Nephron (organoid): Measurements from ENCODE around the gene SUCLG1.

Experiments
- H3K27ac Mint-ChIP-seq, 3 experiments: 2 replicates each; pipeline ENCODE4 v1.8.0; 2020; ENCODE audit warnings: mixed read lengths in 3 of 3, mild to moderate bottlenecking in 2 of 3, moderate library complexity in 1 of 3
- H3K27me3 Mint-ChIP-seq: 2 replicates; pipeline ENCODE4 v1.8.0; 2021; ENCODE audit warnings: low read depth, mild to moderate bottlenecking, moderate library complexity, mixed read lengths
- H3K36me3 Mint-ChIP-seq: 2 replicates; pipeline ENCODE4 v1.8.0; 2020; ENCODE audit warnings: low read depth, mixed read lengths
- H3K4me1 Mint-ChIP-seq: 2 replicates; pipeline ENCODE4 v1.8.0; 2020; ENCODE audit warnings: mixed read lengths
- H3K4me3 Mint-ChIP-seq, 3 experiments: 2 replicates each; pipeline ENCODE4 v1.8.0; 2020; ENCODE audit warnings: mild to moderate bottlenecking in 3 of 3, mixed read lengths in 3 of 3, moderate library complexity in 2 of 3
- H3K9me3 Mint-ChIP-seq: 2 replicates; pipeline ENCODE4 v1.8.0; 2020; ENCODE audit warnings: mixed read lengths
- CTCF ChIP-seq, 3 experiments: fragments of 200-600 bp; sonication (generic); IDR thresholded peaks; one replicate each; pipeline ENCODE4 v1.5.0; 2021; ENCODE audit warnings: antibody characterized with exemption in 3 of 3; ENCODE audit not compliant: unreplicated experiment in 3 of 3

Gene SUCLG1

GRCh38 chr2:84451579-84451978, 7.5 kb downstream of the SUCLG1 start:
- Mint-ChIP-seq H3K9me3 (no peaks in the 10 kb centered on the region), H3K27ac (peak overlapping the region in 1 of 3 experiments; percentile 66), H3K4me1 (peaks cover 11% of the 10 kb centered on the region), H3K36me3 (peaks cover 7% of the 10 kb centered on the region), H3K4me3 (no peak overlapping the region), H3K27me3 (no peaks in the 10 kb centered on the region)
- TF ChIP-seq CTCF (IDR thresholded peaks at IDR 0.05; ENCODE audit: unreplicated experiment in 3 of 3), result no peak

- H3K27ac Mint-ChIP-seq, result peak overlapping the region in 1 of 3 experiments; percentile 1
- H3K4me1 Mint-ChIP-seq, result peaks cover 7% of the 10 kb centered on the region
- TF ChIP-seq CTCF (IDR thresholded peaks at IDR 0.05; ENCODE audit: unreplicated experiment in 3 of 3), result no peak
- H3K36me3 Mint-ChIP-seq, result peaks cover 17% of the 10 kb centered on the region
- no peaks in the 10 kb centered on the region for H3K27me3 Mint-ChIP-seq
- no peak overlapping the region for H3K4me3 Mint-ChIP-seq
- H3K9me3 Mint-ChIP-seq, result no peaks in the 10 kb centered on the region
Observed at GRCh38 chr2:84450288-84451227, 8.5 kb downstream of the SUCLG1 start.

GRCh38 chr2:84449711-84450110, 9.4 kb downstream of the SUCLG1 start:
- no peaks in the 10 kb centered on the region for H3K27me3 Mint-ChIP-seq
- no peaks in the 10 kb centered on the region for H3K9me3 Mint-ChIP-seq
- peaks cover 7% of the 10 kb centered on the region for H3K4me1 Mint-ChIP-seq
- H3K4me3 Mint-ChIP-seq, result no peak overlapping the region
- no peak for TF ChIP-seq CTCF (IDR thresholded peaks at IDR 0.05; ENCODE audit: unreplicated experiment in 3 of 3)
- H3K36me3 Mint-ChIP-seq, result peaks cover 25% of the 10 kb centered on the region
- no peak overlapping the region for H3K27ac Mint-ChIP-seq

DNA sequence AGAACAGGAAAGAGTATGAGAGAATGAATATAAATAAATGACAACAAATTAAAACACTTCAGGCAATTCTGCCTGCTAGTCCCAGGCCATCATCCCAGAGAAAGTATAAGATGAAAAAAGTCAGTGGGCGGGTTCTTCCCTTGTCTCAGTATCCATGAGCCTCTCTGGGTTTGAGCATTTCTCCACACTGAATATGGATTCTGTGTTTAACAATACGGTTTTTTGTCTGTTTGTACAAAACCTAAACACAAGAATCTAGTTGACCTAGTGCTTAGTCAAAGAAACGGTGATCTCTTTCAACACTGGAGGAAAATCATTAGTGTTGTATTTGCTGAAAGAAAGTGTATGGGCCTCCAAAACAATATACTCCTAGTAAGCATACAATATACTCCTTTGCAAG, 10.0 kb downstream of the SUCLG1 start:
- Mint-ChIP-seq H3K9me3 (no peaks in the 10 kb centered on the region), H3K36me3 (peaks cover 29% of the 10 kb centered on the region), H3K4me3 (no peak overlapping the region)

DNA sequence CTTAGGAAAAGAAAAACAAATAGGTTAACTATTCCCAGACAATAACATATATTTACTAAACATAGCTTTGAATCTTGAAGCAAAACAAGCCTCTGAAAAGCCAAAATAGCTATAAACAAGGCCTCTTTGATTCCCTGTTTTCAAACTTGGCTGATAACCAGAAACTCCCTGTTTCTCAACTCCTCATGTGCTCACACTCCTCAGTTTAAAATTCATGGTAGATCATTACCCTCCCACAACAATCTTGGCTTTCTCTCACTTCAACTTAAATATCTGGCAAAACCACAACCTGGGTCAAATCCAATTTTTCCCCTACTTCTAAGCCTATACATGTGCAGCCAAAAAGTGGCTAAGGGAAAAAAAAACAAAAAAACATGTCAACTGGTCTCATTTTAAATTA, 15.6 kb downstream of the SUCLG1 start:
- no peak overlapping the region for H3K4me3 Mint-ChIP-seq
- H3K9me3 Mint-ChIP-seq, result no peaks in the 10 kb centered on the region
- H3K27me3 Mint-ChIP-seq, result no peaks in the 10 kb centered on the region
- peaks cover 15% of the 10 kb centered on the region for H3K4me1 Mint-ChIP-seq
- peaks cover 79% of the 10 kb centered on the region for H3K36me3 Mint-ChIP-seq
- TF ChIP-seq CTCF (IDR thresholded peaks at IDR 0.05; ENCODE audit: unreplicated experiment in 3 of 3), result no peak
- peak overlapping the region in 2 of 3 experiments; percentile 63 to 94 for H3K27ac Mint-ChIP-seq

More for the DNA sequence above, 10.0 kb downstream of the SUCLG1 start:
- Mint-ChIP-seq H3K27ac (no peak overlapping the region), H3K27me3 (no peaks in the 10 kb centered on the region), H3K4me1 (peaks cover 7% of the 10 kb centered on the region)
- TF ChIP-seq CTCF (IDR thresholded peaks at IDR 0.05; ENCODE audit: unreplicated experiment in 3 of 3), result no peak
